ENCODE data around the gene ZNF827. TPM values are rescaled to one million over a fixed set of nuclear protein-coding genes. Genes with fewer than 3 reads are reported as not detected.

The ZNF827 gene
- polyA plus RNA-seq, 10 donors: 12.9 to 24.0 (median 16.5) TPM

GRCh38 chr4:145891958-145892357, 46.7 kb downstream of the ZNF827 start:
- DNase-seq: no peak

- no peak for DNase-seq
Measured at GRCh38 chr4:145890689-145891088, 47.9 kb downstream of the ZNF827 start.

- DNase-seq: no peak
Measured at GRCh38 chr4:145888393-145888792, 50.2 kb downstream of the ZNF827 start.

- peak; percentile 66 to 88 (median 70) for DNase-seq
Measured at GRCh38 chr4:145887241-145887991, 51.2 kb downstream of the ZNF827 start.

GRCh38 chr4:145886871-145887240, 51.8 kb downstream of the ZNF827 start:
- no peak for DNase-seq

GRCh38 chr4:145885666-145886065, 53.0 kb downstream of the ZNF827 start:
- DNase-seq: no peak

GRCh38 chr4:145884775-145885174, 53.8 kb downstream of the ZNF827 start:
- DNase-seq: no peak

GRCh38 chr4:145883101-145883694, 55.4 kb downstream of the ZNF827 start:
- DNase-seq: no peak

GRCh38 chr4:145882604-145883003, 56.0 kb downstream of the ZNF827 start:
- peak in 1 of 3 donors; percentile 40 for DNase-seq

- no peak for DNase-seq
Measured at GRCh38 chr4:145881989-145882388, 56.6 kb downstream of the ZNF827 start.

GRCh38 chr4:145881576-145881975, 57.0 kb downstream of the ZNF827 start:
- DNase-seq: no peak

- DNase-seq: no peak
Measured at GRCh38 chr4:145880355-145880960, 58.2 kb downstream of the ZNF827 start.

GRCh38 chr4:145879598-145879997, 59.0 kb downstream of the ZNF827 start:
- DNase-seq: no peak

- DNase-seq: no peak
Measured at GRCh38 chr4:145878501-145879435, 59.9 kb downstream of the ZNF827 start.

GRCh38 chr4:145876531-145877180, 62.0 kb downstream of the ZNF827 start:
- DNase-seq: no peak

GRCh38 chr4:145873901-145874300, 64.7 kb downstream of the ZNF827 start:
- no peak for DNase-seq

GRCh38 chr4:145871209-145871608, 67.4 kb downstream of the ZNF827 start:
- no peak for DNase-seq

GRCh38 chr4:145870155-145871020, 68.2 kb downstream of the ZNF827 start:
- DNase-seq: no peak

GRCh38 chr4:145868637-145869409, 69.8 kb downstream of the ZNF827 start:
- DNase-seq: no peak

- no peak for DNase-seq
Measured at GRCh38 chr4:145867406-145867805, 71.2 kb downstream of the ZNF827 start.
